ENCODE measurements around the gene PTCH1.

The PTCH1 gene

DNA sequence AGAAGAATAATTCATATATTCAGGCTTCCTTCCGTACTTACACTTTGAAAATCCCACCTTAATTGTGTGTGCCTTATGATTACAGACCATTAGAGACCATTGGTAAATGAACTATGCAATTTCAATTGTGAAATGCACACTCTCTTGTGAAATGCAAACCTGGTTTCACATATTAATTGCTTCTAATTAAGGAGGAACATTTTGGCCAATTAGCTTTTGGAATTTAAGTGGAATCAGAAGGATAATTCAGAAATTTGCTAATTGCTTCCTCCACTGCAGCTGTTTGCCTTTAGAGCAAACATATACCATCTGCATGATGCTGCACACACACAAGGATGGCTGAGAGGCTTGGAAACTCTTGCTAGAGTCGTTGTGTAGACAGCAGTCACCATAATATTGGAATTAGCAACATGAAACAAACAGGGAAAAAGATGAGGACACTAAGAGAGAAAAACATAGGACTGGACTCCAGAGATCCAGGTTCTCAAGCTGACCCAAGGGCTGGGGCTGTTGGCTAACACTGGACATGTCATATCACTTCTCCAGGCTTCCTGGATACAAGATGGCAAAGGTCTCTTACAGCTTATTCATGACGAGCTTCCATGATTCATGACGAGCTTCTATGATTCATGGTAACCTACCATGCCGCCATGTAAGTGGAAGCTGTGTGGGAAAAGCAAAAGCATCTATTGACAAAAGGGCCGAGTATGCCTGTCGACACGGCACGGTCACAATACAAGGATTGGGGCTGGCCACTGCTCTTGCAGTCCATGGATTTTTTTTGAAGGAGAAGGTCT is 78.0 kb downstream of the PTCH1 start:
- TF ChIP-seq, protein P1, sequence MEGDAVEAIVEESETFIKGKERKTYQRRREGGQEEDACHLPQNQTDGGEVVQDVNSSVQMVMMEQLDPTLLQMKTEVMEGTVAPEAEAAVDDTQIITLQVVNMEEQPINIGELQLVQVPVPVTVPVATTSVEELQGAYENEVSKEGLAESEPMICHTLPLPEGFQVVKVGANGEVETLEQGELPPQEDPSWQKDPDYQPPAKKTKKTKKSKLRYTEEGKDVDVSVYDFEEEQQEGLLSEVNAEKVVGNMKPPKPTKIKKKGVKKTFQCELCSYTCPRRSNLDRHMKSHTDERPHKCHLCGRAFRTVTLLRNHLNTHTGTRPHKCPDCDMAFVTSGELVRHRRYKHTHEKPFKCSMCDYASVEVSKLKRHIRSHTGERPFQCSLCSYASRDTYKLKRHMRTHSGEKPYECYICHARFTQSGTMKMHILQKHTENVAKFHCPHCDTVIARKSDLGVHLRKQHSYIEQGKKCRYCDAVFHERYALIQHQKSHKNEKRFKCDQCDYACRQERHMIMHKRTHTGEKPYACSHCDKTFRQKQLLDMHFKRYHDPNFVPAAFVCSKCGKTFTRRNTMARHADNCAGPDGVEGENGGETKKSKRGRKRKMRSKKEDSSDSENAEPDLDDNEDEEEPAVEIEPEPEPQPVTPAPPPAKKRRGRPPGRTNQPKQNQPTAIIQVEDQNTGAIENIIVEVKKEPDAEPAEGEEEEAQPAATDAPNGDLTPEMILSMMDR (IDR thresholded peaks at IDR 0.05; ENCODE audit: control extremely low read depth, extremely low read depth, low read depth, missing control alignments) = no peak
- no peak for DNase-seq (ENCODE audit: extremely low spot score)
- ChIA-PET CTCF (no interaction called here), POLR2A (no interaction called here)

- CTCF ChIA-PET = no interaction called here
- POLR2A ChIA-PET = no interaction called here
- TF ChIP-seq, protein P1 (IDR thresholded peaks at IDR 0.05; ENCODE audit: control extremely low read depth, extremely low read depth, low read depth, missing control alignments) = no peak
- no peak for DNase-seq (ENCODE audit: extremely low spot score)
These were observed 79.2 kb downstream of the PTCH1 start for GRCh38 chr9:95437559-95437958.

DNA sequence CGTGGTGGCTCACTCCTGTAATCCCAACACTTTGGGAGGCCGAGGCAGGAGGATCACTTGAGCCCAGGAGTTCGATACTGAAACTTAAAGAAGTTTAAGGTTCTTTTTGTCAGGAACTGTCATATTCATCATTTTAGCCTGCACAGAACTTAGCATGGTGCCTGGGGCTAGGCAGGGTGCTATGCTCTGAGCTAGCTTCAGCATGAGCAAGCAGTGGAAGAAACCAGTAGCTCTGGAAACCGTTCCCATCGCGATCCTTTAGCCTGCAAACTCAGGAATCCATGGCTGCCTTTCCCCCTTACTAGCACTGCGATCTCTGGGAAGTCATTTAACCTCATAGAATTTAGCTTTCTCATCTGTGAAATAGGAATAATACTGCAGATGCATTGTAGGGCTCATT is 80.4 kb downstream of the PTCH1 start:
- no peak for DNase-seq (ENCODE audit: extremely low spot score)
- TF ChIP-seq, protein P1 (IDR thresholded peaks at IDR 0.05; ENCODE audit: control extremely low read depth, extremely low read depth, low read depth, missing control alignments) = no peak
- ChIA-PET POLR2A (no interaction called here), CTCF (no interaction called here)

DNA sequence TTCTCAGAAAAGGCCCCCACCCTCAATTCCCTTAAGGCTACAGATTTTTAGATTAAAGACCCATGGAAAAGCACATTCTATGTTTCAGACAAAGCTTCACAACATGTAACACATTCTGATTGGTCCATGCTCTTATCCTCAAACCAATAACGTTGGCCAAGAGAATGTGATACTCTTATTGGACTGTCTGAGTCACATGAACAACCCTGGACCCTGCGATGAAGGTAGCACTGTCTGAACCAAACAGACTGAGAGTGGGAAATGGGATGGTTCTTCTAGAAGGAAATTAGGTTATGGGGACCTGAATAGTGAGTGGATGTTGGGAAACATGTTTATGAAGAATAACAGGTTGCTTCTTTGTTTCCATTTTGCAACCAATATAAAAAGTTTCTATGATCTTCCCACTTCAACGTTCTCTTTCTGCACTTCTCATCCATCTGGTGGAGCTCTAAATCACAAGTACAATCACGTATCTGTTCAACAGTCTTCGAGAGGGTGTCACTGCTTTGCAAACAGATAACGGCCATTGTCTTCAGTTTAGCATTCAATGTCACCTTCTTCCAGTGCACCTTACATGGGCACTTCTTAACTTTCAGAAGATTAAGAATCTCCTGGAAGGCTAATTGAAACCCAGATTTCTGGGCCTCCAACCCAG is 81.6 kb downstream of the PTCH1 start:
- no peak for DNase-seq (ENCODE audit: extremely low spot score)
- POLR2A ChIA-PET = no interaction called here
- CTCF ChIA-PET = interaction anchor here (0.8 kb wide), 1 partner anchor 27 kb away, joined by 3 read pairs; no protein-coding TSS in a partner anchor
- TF ChIP-seq, protein P1 (IDR thresholded peaks at IDR 0.05; ENCODE audit: control extremely low read depth, extremely low read depth, low read depth, missing control alignments) = no peak

- DNase-seq (ENCODE audit: extremely low spot score) = no peak
- ChIA-PET CTCF (interaction anchor here (0.8 kb wide), 1 partner anchor 28 kb away, joined by 3 read pairs; no protein-coding TSS in a partner anchor), POLR2A (no interaction called here)
- TF ChIP-seq, protein P1 (IDR thresholded peaks at IDR 0.05; ENCODE audit: control extremely low read depth, extremely low read depth, low read depth, missing control alignments) = no peak
These were observed 82.4 kb downstream of the PTCH1 start for GRCh38 chr9:95434116-95435073.

Data from GM10248 (cell line).